HG03103 (cell line): Measurements from ENCODE around the gene FA2H.

Experiments
- ATAC-seq: cut with Tn5 transposase; IDR thresholded peaks from one replicate; pipeline ENCODE4 v1.9.1; 2021; ENCODE audit warnings: low read depth; ENCODE audit not compliant: unreplicated experiment

Gene FA2H

DNA sequence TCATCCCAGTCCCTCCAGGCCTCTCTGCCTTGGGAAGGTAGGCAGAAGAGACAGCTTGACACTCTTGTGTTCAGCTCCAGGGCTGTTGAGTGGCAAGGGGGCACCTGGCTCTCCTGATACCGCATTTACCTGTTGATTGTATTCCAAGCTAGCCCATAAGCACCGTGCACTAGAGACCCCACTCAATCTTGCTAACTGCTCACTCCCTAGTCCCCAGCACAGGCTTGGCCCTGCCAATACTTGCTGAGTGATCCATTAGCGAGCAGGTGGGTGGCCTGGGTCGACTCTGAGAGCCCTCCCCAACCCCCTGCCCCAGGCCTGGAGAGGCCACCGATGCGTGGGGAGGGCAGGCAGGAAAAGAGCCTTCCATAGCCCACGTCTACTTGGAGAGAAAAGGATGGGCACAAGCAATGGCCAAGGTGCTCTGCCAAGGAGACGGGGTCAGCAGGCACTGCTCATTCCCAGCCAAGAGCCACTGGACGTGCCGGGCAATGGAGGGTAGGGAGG is 29.5 kb downstream of the FA2H start:
- ATAC-seq: no peak

GRCh38 chr16:74744566-74744965 is 30.1 kb downstream of the FA2H start:
- no peak for ATAC-seq

- no peak for ATAC-seq
Observed at GRCh38 chr16:74743668-74744299, 30.8 kb downstream of the FA2H start.

DNA sequence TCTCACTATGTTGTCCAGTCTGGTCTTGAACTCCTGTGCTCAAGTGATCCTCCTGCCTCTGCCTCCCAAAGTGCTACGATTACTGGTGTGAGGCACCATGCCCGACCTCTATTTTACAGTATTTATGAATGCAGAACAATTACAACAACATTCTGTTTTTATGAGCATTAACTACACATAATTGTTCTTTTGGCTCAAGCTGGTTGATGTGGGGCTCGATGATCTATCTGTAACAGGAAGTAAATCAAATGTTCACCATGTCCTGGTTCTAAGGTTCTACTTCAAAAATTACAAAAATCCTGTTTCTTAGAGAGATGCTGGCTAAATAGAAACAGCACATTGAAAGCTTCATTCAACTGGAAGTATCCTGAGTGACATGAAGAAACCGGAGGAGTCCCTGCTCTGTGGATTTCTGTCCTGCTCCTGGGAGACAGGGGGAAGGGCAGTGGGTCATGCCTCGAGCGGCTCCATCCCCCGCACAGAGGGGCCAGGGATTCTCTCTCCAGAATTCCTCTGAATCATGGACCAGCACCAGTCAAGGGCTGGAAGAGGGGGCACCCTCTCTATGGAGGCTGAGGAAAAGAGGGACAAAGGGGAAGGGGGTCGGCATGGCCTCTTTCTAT is 31.5 kb downstream of the FA2H start:
- no peak for ATAC-seq

GRCh38 chr16:74742051-74742481 is 32.6 kb downstream of the FA2H start:
- no peak for ATAC-seq

GRCh38 chr16:74740795-74741304 is 33.8 kb downstream of the FA2H start:
- ATAC-seq: no peak

- no peak for ATAC-seq
Observed at GRCh38 chr16:74739275-74739674, 35.3 kb downstream of the FA2H start.

GRCh38 chr16:74738816-74739215 is 35.8 kb downstream of the FA2H start:
- ATAC-seq: no peak

DNA sequence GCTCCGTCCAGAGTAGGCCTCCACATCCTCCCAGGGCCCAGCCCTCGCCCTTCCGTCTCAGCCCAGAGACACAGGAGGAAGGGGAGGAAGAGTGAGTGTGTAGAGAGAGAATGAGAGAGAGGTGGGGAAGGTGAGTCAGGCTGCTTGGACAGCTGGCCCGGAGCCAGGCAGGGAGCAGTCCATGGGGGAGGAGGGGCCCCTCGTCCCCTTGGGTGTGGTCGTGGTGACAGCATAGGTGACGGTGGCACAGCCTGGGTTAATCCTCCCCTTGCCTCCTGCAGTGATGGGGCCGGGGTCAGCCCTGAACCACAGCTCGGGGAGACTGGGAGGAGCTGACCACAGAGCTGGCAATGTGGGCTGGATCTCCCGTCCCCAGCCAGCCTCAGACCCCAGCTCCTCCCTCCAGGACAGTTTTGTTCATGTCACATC is 36.5 kb downstream of the FA2H start:
- no peak for ATAC-seq

DNA sequence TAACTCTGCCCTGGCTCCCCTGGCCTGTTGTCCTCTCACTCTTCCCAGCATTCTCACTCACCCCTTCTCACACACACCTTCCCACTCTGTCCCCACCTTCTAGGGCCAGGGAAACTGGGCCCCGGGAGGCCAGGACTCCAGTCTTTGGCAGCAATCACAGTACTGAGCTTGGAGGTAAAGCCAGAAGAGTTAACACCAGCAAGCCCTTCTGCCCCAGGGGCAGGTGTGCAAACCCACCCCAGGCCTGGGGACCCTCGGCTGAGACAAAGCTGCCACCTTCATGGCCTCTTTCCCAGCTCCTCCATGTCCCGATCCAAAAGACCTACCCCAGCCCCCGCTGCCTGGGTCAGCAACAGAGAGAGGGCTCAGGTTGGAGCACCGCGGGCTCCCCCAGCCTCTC is 37.1 kb downstream of the FA2H start:
- no peak for ATAC-seq

- no peak for ATAC-seq
Observed at GRCh38 chr16:74736531-74737157, 38.0 kb downstream of the FA2H start.

DNA sequence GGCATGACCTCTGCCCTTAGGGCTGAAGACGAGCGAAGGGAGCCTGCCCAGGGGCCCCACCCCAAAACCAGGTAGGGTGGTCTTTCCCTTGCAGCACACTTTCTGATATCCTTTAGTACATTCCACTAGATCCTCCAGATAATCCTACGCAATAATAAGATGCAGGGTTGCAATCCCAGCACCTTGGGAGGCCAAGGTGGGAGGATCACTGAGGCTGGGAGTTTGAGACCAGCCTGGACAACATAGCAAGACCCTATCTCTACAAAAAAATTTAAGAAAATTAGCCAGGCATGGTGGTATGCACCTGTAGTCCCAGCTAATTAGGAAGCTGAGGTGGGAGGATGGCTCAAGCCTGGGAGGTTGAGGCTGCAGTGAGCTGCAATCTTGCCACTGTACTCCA is 39.1 kb downstream of the FA2H start:
- ATAC-seq: no peak

DNA sequence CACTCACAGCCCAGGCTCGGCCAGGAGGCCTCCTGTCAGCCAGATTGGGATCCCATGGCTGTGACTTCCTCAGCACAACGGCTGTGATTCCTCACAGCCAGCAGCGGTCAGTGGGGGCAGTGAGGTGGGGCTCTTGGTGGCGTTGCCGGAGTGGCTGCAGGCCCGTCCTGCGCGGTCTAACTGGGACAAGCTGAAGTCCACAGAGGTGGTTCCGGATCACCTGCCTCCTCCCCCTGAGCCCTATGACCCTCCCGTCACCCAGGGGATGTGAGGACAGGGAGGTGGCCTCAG is 39.5 kb downstream of the FA2H start:
- no peak for ATAC-seq

DNA sequence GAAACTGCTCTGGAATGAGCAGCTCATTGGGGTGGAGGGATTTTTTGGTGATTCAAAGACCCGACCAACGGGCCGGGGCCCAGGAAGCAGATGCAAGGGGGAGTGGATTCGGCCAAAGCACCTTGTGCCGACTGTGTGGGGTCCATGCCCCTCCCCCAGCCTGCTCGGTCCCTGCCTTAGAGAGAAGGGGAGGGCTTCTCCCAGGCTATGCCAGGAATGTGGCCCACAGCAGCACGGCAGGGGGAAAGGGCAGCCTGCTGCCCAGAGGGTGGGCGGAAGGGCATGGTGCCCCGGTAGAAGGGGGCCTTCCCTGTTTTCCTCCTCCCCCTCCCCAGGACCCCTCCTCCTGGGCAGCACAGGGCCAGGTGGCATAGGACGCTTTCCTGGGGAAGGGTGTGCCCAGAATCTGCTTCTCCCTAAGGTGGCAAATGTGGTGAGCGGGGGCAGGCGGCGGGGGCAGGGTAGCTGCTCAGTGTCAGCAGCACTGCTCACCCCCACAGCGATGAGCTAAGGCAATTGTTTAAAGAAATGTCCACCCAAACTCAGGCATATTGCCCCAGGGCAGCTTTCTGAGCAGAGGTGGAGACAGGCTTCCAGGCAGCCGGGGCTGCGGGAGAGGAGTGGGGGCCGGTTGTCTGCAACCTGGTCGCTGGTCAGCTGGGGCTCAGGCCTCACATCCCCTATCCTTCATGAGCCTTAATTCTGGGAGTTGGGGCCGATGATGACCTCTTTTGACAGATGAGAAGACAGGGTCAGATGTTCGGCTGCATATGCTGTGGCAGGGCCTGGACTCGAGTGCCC is 40.1 kb downstream of the FA2H start:
- no peak for ATAC-seq

- no peak for ATAC-seq
Observed at GRCh38 chr16:74732707-74733350, 41.8 kb downstream of the FA2H start.

DNA sequence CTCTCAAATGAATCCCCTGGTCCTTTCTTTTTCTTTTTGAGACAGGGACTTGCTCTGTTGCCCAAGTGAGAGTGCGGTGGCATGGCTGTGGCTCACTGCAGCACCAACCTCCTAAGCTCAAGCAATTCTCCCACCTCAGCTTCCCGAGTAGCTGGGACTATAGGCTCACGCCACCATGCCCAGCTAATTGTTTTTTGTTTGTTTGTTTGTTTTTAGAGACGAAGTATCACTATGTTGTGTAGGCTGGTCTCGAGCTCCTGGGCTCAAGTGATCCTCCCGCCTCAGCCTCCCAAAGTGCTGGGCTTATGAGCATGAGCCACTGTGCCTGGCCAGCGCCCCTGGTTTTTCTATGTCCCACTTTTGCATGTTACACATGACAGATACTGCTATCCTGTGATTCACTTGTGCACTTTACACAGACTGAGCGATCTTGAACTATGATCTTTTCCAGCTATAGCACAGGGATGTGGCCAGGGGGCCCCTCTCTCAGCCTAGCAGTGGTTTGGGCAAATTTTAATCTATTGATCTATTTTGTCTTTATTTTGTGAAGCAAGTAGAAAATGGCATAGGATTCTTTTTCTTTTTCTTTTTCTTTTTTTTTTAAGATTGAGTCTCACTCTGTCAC is 42.7 kb downstream of the FA2H start:
- ATAC-seq: no peak

DNA sequence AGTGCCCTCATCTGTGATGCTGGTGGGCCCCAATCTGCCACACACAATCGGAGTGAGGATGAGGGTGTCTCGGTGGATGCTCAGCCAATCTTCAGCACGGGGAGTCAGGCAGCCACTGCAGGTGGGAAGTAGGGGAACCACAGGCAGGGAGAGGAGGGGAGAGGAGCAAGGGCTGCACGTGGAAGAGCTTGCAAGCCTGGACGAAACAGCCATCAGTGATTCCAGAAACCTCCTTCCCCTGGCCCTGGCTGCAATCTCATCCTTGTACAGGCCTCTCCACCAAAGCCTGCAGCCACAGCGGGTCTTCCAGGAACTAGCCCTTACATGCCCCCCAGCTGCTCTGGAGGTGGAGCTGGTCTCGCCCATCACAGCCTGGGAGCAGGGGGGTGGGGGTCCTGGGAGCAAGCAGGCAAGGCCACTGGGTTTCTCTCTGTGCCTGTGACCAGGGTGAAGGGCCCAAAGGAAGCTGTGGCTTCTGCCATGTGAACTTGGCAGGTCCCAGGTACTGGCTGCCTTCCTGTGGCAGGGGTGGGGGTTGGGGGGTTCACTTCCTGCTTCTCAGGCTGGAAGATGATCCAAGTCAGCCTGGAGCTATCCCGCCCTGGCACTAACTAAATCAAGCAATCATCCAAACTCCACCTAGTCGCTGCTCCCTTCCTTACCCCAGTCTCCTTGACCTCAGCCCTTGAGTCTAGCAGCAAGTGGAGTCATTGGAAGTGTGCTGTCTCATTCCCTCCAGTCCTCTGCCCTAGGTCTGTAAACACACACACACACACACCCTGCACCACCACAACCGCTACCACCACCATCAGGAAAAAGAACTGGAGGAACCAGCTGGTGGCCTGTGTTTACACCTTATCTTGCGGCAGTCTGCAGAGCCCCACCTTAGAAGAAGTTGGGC is 44.6 kb downstream of the FA2H start:
- no peak for ATAC-seq

- no peak for ATAC-seq
Observed at GRCh38 chr16:74727903-74728302, 46.7 kb downstream of the FA2H start.

GRCh38 chr16:74726716-74727115 is 47.9 kb downstream of the FA2H start:
- no peak for ATAC-seq
